ENCODE results near the gene CSK.

The CSK gene

DNA sequence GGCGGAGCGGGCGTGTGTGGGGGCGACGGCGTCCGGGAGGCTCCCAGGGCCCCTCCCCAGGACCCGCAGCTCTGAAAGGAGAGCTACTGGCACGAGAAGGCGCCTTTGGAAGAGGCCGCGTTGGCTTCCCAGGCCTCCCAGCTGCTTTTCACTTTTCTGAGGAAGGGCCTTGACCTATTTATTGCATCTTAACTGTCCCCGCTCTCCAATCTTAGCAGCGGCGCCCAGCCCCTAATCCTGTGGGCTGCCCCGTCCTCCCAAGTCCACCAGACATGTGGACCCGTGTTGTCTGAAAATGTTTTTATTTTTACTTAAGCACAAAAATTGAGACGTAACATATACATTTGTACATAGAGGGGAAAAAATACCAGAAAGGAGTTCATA is 61.6 kb downstream of the CSK start:
- DNase-seq (ENCODE audit: low read depth in 3 of 3), result no peak

- DNase-seq (ENCODE audit: low read depth in 3 of 3), result no peak
Observed at GRCh38 chr15:74843891-74844299, 62.0 kb downstream of the CSK start.

DNA sequence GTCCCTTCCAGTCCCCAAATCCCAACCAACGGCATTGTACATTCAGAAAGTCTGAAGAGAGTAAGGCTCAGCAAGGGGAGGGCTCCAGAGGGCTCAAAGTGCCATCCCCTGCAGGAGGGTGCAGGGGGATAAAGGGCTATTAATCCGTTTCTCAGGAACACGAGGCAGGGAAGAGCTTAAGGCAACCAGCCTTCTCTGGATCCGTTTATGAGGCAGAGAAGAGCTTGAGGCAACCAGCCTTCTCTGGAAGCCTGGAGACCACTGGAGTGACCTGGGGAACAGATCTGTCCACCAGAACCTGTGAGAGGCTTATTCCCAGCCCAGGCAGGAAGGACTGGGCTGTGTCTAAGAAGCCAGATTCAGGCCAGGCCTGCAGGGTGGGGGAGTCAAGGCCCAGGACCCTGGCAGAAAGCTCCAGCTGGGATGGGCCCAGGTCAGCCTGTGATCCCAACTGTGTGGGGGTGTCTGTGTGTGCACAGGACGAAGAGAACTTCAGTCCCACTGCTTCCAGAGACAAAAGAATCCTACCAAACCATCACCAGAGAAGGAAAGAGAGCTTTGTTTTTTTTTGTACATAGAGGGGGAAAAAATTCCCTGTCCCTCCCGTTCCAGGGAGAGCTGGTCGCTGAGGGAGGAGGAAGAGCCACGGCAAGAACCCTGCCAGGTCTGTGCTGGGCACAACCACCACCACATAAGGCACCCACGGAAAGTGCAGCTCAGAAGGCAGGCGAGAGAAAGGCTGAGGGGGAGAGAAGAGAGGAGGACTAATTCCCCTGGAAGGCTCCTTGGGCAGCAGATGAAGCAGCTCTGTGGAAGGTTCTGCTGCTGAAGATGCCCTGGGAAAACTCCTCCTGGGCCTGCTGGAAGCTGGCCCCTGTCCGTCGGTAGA is 62.7 kb downstream of the CSK start:
- no peak for DNase-seq (ENCODE audit: low read depth in 3 of 3)

DNA sequence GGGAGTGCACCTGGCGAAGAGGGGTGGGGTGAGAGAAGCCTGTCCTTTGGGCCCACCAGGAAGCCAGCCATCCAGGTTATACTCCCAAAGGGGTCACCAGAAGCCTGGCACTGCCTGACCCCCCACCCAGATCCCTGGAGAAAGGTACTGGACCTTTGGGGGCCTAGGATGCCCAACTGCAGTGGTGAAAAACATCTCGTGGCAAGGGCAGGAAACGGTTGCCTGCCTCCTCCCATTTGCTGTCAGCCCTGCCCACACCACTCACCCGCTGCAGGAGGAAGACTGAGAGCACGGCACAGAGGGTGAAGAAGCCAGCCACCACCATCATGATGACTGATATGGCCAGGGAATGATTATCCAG is 63.3 kb downstream of the CSK start:
- DNase-seq (ENCODE audit: low read depth in 3 of 3), result peak; percentile 23 to 39 (median 26)

DNA sequence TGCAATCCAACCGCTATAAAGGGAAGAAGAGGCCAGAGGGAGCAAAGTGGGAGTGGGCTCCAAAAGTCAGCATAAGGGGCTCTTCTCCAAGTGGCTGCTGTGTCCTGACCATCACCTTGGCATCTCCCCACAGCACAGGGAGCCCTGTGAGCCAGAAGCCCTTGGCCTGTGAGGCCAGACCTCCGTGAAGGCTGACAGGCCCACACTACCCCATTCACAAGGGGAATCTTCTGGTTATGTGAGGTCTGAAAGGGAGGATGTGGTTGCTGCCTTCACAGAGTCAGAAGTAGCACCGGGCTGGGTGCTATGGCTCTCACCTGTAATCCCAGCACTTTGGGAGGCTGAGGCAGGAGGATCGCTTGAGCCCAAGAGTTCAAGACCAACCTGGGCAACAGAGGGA is 63.7 kb downstream of the CSK start:
- DNase-seq (ENCODE audit: low read depth in 3 of 3), result no peak

- DNase-seq (ENCODE audit: low read depth in 3 of 3), result no peak
Observed at GRCh38 chr15:74847432-74847831, 65.6 kb downstream of the CSK start.

GRCh38 chr15:74850393-74850792 is 68.5 kb downstream of the CSK start:
- DNase-seq (ENCODE audit: low read depth in 3 of 3), result no peak

DNA sequence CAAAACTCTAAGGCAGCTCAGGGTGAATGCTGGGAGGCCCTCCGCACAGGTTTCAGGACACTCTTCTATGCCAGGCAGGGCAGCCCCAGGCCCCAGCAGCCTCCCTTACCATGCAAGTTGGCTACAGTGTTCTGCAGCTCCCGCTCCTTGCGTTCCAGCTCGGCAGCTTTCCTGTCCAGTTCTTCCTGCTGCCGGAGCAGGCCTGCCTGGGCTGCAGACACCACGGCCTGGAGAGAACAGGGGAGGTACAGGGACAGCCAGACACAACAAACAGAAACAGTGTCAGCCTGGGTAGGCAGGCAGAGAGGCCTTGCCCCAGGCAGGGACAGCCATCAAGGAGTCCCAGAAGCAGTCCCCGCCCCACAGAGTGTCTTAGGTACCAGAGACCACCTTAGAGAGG is 70.1 kb downstream of the CSK start:
- no peak for DNase-seq (ENCODE audit: low read depth in 3 of 3)

Data from stimulated activated CD4-positive, alpha-beta T cell treated with anti-CD3 and anti-CD28 coated beads, TNF-alpha, amount 100 ng/mL, for 4 hours (primary cell).